ENCODE data around the gene RYR3. TPM values are rescaled to one million over a fixed set of nuclear protein-coding genes. Genes with fewer than 3 reads are reported as not detected.

The RYR3 gene
- polyA plus RNA-seq, 1 donor (not counting 4 experiments of a cell fraction or from before 2014, with no cell fraction given) = 0.04 TPM

DNA sequence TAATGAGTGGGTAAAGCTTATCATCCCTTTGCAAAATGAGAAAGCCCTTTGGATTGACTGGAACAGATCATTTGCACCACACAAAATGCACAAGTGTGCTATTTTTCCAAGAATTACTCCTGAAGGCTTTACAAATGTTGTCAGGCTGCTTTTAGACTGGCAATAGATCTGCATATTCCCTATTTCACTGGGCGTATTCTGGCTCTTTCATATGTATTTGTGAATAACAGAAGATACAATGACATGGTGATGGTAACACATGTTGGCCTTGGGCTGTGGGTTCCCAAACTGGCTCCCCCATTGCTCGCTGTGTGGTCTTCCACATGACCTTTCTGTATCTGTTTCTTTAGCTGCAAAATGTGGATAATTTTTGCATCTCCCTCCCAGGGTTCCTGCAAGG lies 354.2 kb downstream of the RYR3 start:
- H3K9me3 ChIP-seq (ENCODE audit: control insufficient read depth, low read depth, low read length) = no peaks in the 10 kb centered on the region
- H3K36me3 ChIP-seq (ENCODE audit: control insufficient read depth in 2 of 2, extremely low read depth in 1 of 2, insufficient read depth in 2 of 2, low read length in 2 of 2) = no peaks in the 10 kb centered on the region
- dilution Hi-C loops (cut with MboI; ENCODE audit: extremely low pct_ligation_motif_present, low sequenced_read_pairs) = no loop called here
- no peak overlapping the region for H3K4me2 ChIP-seq (ENCODE audit: control insufficient read depth, extremely low read depth, insufficient read depth, low read depth, low read length)
- H3K27me3 ChIP-seq (ENCODE audit: control insufficient read depth, extremely low read depth, insufficient read depth, low read length) = no peaks in the 10 kb centered on the region
- no peak for DNase-seq (ENCODE audit: low read depth, low spot score)
- H3K9ac ChIP-seq (ENCODE audit: control insufficient read depth, extremely low read depth, insufficient read depth, low read length) = no peak overlapping the region
- H3K27ac ChIP-seq (ENCODE audit: control insufficient read depth, insufficient read depth, low read length) = no peak overlapping the region
- H3K4me1 ChIP-seq (ENCODE audit: control insufficient read depth, extremely low read depth, insufficient read depth, low read length) = no peaks in the 10 kb centered on the region
- no peaks in the 10 kb centered on the region for H3K79me2 ChIP-seq (ENCODE audit: control insufficient read depth, insufficient read depth, low read length)
- no peak for FAIRE-seq
- H3K9me1 ChIP-seq (ENCODE audit: control insufficient read depth, extremely low read depth, insufficient read depth, low read length) = no peaks in the 10 kb centered on the region
- TF ChIP-seq, protein P1, sequence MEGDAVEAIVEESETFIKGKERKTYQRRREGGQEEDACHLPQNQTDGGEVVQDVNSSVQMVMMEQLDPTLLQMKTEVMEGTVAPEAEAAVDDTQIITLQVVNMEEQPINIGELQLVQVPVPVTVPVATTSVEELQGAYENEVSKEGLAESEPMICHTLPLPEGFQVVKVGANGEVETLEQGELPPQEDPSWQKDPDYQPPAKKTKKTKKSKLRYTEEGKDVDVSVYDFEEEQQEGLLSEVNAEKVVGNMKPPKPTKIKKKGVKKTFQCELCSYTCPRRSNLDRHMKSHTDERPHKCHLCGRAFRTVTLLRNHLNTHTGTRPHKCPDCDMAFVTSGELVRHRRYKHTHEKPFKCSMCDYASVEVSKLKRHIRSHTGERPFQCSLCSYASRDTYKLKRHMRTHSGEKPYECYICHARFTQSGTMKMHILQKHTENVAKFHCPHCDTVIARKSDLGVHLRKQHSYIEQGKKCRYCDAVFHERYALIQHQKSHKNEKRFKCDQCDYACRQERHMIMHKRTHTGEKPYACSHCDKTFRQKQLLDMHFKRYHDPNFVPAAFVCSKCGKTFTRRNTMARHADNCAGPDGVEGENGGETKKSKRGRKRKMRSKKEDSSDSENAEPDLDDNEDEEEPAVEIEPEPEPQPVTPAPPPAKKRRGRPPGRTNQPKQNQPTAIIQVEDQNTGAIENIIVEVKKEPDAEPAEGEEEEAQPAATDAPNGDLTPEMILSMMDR (optimal IDR thresholded peaks at IDR 0.05 in 1 of 3, IDR thresholded peaks at IDR 0.05 in 1 of 3, conservative IDR thresholded peaks at IDR 0.05 in 1 of 3; ENCODE audit: extremely low read depth in 1 of 3, insufficient read depth in 2 of 3, low read length in 3 of 3) = no peak
- no peak for TF ChIP-seq EZH2 (IDR thresholded peaks at IDR 0.05; ENCODE audit: low read length)
- no peaks in the 10 kb centered on the region for H4K20me1 ChIP-seq (ENCODE audit: control insufficient read depth, extremely low read depth, insufficient read depth, low read length)
- no peak overlapping the region for H2AFZ ChIP-seq (ENCODE audit: control insufficient read depth, low read length)
- no peak overlapping the region for H3K4me3 ChIP-seq (ENCODE audit: control insufficient read depth in 2 of 3, extremely low read depth in 1 of 3, insufficient read depth in 2 of 3, low read depth in 1 of 3, low read length in 3 of 3)

DNA sequence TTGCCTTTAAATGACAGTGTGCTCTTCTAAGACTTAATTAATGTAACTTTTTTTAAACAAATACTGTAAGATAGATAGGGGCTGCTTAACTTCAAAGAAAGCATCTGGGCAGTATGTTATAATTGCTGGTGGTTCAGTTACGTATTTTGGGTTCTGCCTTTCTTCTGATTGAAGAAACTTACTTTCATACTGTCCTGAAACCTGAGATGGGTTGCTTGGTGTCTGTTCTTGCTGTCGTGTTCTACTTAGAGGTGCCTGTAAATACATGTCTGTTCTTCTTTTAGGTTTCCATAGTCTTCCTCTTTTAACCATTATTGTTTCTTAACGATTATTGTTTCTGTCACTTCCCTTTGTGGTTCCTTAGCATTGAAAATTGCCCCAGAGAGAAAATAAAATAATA lies 359.8 kb downstream of the RYR3 start:
- Histone ChIP-seq H3K4me3 (ENCODE audit: control insufficient read depth in 2 of 3, extremely low read depth in 1 of 3, insufficient read depth in 2 of 3, low read depth in 1 of 3, low read length in 3 of 3) (no peak overlapping the region), H3K36me3 (ENCODE audit: control insufficient read depth in 2 of 2, extremely low read depth in 1 of 2, insufficient read depth in 2 of 2, low read length in 2 of 2) (no peaks in the 10 kb centered on the region), H3K4me2 (ENCODE audit: control insufficient read depth, extremely low read depth, insufficient read depth, low read depth, low read length) (no peak overlapping the region), H3K9me3 (ENCODE audit: control insufficient read depth, low read depth, low read length) (no peaks in the 10 kb centered on the region), H3K4me1 (ENCODE audit: control insufficient read depth, extremely low read depth, insufficient read depth, low read length) (no peaks in the 10 kb centered on the region), H3K27ac (ENCODE audit: control insufficient read depth, insufficient read depth, low read length) (no peak overlapping the region), H3K79me2 (ENCODE audit: control insufficient read depth, insufficient read depth, low read length) (no peaks in the 10 kb centered on the region), H3K9ac (ENCODE audit: control insufficient read depth, extremely low read depth, insufficient read depth, low read length) (no peak overlapping the region), H4K20me1 (ENCODE audit: control insufficient read depth, extremely low read depth, insufficient read depth, low read length) (no peaks in the 10 kb centered on the region), H3K27me3 (ENCODE audit: control insufficient read depth, extremely low read depth, insufficient read depth, low read length) (no peaks in the 10 kb centered on the region), H3K9me1 (ENCODE audit: control insufficient read depth, extremely low read depth, insufficient read depth, low read length) (no peaks in the 10 kb centered on the region), H2AFZ (ENCODE audit: control insufficient read depth, low read length) (no peak overlapping the region)
- no peak for TF ChIP-seq EZH2 (IDR thresholded peaks at IDR 0.05; ENCODE audit: low read length)
- dilution Hi-C loops (cut with MboI; ENCODE audit: extremely low pct_ligation_motif_present, low sequenced_read_pairs) = no loop called here
- no peak for DNase-seq (ENCODE audit: low read depth, low spot score)
- no peak for FAIRE-seq

DNA sequence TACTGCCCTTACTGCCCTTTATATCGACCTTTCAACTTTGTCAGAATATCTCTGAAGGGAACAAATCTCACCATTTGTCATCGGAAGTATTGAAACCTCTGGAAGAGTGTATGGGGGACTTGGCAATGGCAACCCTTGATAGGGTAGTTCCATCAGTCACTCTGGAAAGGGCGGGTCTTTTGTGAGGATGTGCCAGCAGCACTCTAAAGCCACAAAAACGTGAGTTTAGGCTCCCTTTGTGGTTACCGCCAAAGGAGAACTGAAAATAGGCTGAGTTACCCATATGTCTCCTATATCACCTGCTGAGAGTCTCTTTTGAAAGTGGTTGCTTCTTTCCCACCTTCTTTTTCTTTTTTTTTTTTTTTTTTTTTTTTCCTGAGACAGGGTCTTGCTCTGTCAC lies 360.7 kb downstream of the RYR3 start:
- no peak overlapping the region for H3K27ac ChIP-seq (ENCODE audit: control insufficient read depth, insufficient read depth, low read length)
- FAIRE-seq (no peak), DNase-seq (ENCODE audit: low read depth, low spot score) (no peak)
- no peak overlapping the region for H3K4me2 ChIP-seq (ENCODE audit: control insufficient read depth, extremely low read depth, insufficient read depth, low read depth, low read length)
- no peaks in the 10 kb centered on the region for H3K4me1 ChIP-seq (ENCODE audit: control insufficient read depth, extremely low read depth, insufficient read depth, low read length)
- dilution Hi-C loops (cut with MboI; ENCODE audit: extremely low pct_ligation_motif_present, low sequenced_read_pairs) = no loop called here
- no peak overlapping the region for H2AFZ ChIP-seq (ENCODE audit: control insufficient read depth, low read length)
- TF ChIP-seq EZH2 (IDR thresholded peaks at IDR 0.05; ENCODE audit: low read length) = no peak
- TF ChIP-seq, protein P1 (optimal IDR thresholded peaks at IDR 0.05 in 1 of 3, IDR thresholded peaks at IDR 0.05 in 1 of 3, conservative IDR thresholded peaks at IDR 0.05 in 1 of 3; ENCODE audit: extremely low read depth in 1 of 3, insufficient read depth in 2 of 3, low read length in 3 of 3) = no peak
- no peaks in the 10 kb centered on the region for H3K9me1 ChIP-seq (ENCODE audit: control insufficient read depth, extremely low read depth, insufficient read depth, low read length)
- H3K79me2 ChIP-seq (ENCODE audit: control insufficient read depth, insufficient read depth, low read length) = no peaks in the 10 kb centered on the region
- no peaks in the 10 kb centered on the region for H3K27me3 ChIP-seq (ENCODE audit: control insufficient read depth, extremely low read depth, insufficient read depth, low read length)
- H3K4me3 ChIP-seq (ENCODE audit: control insufficient read depth in 2 of 3, extremely low read depth in 1 of 3, insufficient read depth in 2 of 3, low read depth in 1 of 3, low read length in 3 of 3) = no peak overlapping the region
- H3K9me3 ChIP-seq (ENCODE audit: control insufficient read depth, low read depth, low read length) = no peaks in the 10 kb centered on the region
- H4K20me1 ChIP-seq (ENCODE audit: control insufficient read depth, extremely low read depth, insufficient read depth, low read length) = no peaks in the 10 kb centered on the region
- H3K9ac ChIP-seq (ENCODE audit: control insufficient read depth, extremely low read depth, insufficient read depth, low read length) = no peak overlapping the region
- H3K36me3 ChIP-seq (ENCODE audit: control insufficient read depth in 2 of 2, extremely low read depth in 1 of 2, insufficient read depth in 2 of 2, low read length in 2 of 2) = no peaks in the 10 kb centered on the region
